H1 (cell line): ENCODE results near the gene EVI2B. TPM values are rescaled to one million over a fixed set of nuclear protein-coding genes. Genes with fewer than 3 reads are reported as not detected.

Experiments
- CTCF ChIA-PET: fragments of 300-600 bp; sonication (Branson Sonifier 250); formaldehyde crosslinking; loops from one replicate; lab custom pipeline; 2021; ENCODE audit not compliant: partially characterized antibody; lab: Charles Lee
- POLR2A ChIA-PET: fragments of 300-600 bp; sonication (Branson Sonifier 250); formaldehyde crosslinking; loops from one replicate; lab custom pipeline; 2021; ENCODE audit warnings: inconsistent platforms; ENCODE audit not compliant: partially characterized antibody; lab: Charles Lee
- DNase-seq, 2 experiments: peaks; one replicate each; pipeline versions ENCODE4 v3.0.0 to v3.0.0-alpha.2; 2010 to 2022; ENCODE audit warnings: low spot score in 2 of 2, low read depth in 1 of 2, mixed read lengths in 1 of 2
- FAIRE-seq: peaks from 2 replicates; lab custom pipeline; 2011; peaks lifted over from hg19 to GRCh38; lab: Jason Lieb, UNC
- H2AFZ ChIP-seq: 2 replicates; pipeline ENCODE4 v1.8.1; 2012; ENCODE audit warnings: low read length, inconsistent platforms
- H2AK5ac ChIP-seq: 2 replicates; pipeline ENCODE4 v1.6.1; 2013; ENCODE audit warnings: low read depth, low read length
- H2BK120ac ChIP-seq: replicated peaks from 2 replicates; pipeline ENCODE3; 2013; ENCODE audit warnings: low read depth, low read length, inconsistent platforms
- H2BK12ac ChIP-seq: 2 replicates; pipeline ENCODE4 v1.6.1; 2013; ENCODE audit warnings: low read depth, low read length
- H2BK15ac ChIP-seq: 2 replicates; pipeline ENCODE4 v1.6.1; 2013; ENCODE audit warnings: low read length
- H2BK20ac ChIP-seq: 2 replicates; pipeline ENCODE4 v1.6.1; 2013; ENCODE audit warnings: low read length
- H2BK5ac ChIP-seq: 2 replicates; pipeline ENCODE4 v1.6.1; 2013; ENCODE audit warnings: low read depth, low read length
- H3K14ac ChIP-seq: 2 replicates; pipeline ENCODE4 v1.6.1; 2013; ENCODE audit warnings: inconsistent platforms; ENCODE audit not compliant: insufficient read length
- H3K18ac ChIP-seq: 2 replicates; pipeline ENCODE4 v1.6.1; 2013; ENCODE audit warnings: low read length; ENCODE audit errors: extremely low read depth
- H3K23ac ChIP-seq: 2 replicates; pipeline ENCODE4 v1.6.1; 2013; ENCODE audit warnings: inconsistent platforms; ENCODE audit not compliant: insufficient read length
- H3K23me2 ChIP-seq: 2 replicates; pipeline ENCODE4 v1.6.1; 2013; ENCODE audit warnings: low read depth, low read length
- H3K27ac ChIP-seq: 2 replicates; pipeline ENCODE4 v1.6.1; 2011; ENCODE audit warnings: low read depth, low read length, inconsistent platforms
- H3K27me3 ChIP-seq, 4 experiments: replicated peaks in 1 of 4; 1 replicate in 1 of 4; 2 replicates in 3 of 4; pipeline versions ENCODE4 v1.6.1 to v1.8.1; 2011 to 2013; ENCODE audit warnings: low read length in 3 of 4, mild to moderate bottlenecking in 3 of 4, inconsistent platforms in 2 of 4, mixed read lengths in 2 of 4, moderate library complexity in 1 of 4; ENCODE audit not compliant: control insufficient read depth in 3 of 4, insufficient read depth in 3 of 4; ENCODE audit errors: extremely low read depth in 1 of 4
- H3K36me3 ChIP-seq, 4 experiments: 2 replicates each; pipeline versions ENCODE4 v1.6.1 to v1.8.1; 2011 to 2013; ENCODE audit warnings: mild to moderate bottlenecking in 4 of 4, low read length in 3 of 4, moderate library complexity in 2 of 4, control low read depth in 1 of 4, inconsistent platforms in 1 of 4; ENCODE audit not compliant: insufficient read depth in 4 of 4, control insufficient read depth in 2 of 4
- H3K4ac ChIP-seq: replicated peaks from 2 replicates; pipeline ENCODE3; 2013; ENCODE audit warnings: low read length, low read depth, mixed read lengths, inconsistent platforms; ENCODE audit not compliant: insufficient read length
- H3K4me1 ChIP-seq, 4 experiments: replicated peaks in 1 of 4; 1 replicate in 1 of 4; 2 replicates in 3 of 4; pipeline versions ENCODE4 v1.6.1 to v1.8.1; 2011 to 2013; ENCODE audit warnings: low read length in 3 of 4, inconsistent platforms in 2 of 4, mixed read lengths in 1 of 4; ENCODE audit not compliant: insufficient read depth in 4 of 4, control insufficient read depth in 3 of 4
- H3K4me2 ChIP-seq, 2 experiments: 2 replicates each; pipeline versions ENCODE4 v1.6.1 to v1.8.1; 2011 to 2013; ENCODE audit warnings: low read depth in 2 of 2, low read length in 2 of 2, control low read depth in 1 of 2, inconsistent platforms in 1 of 2, mild to moderate bottlenecking in 1 of 2; ENCODE audit not compliant: insufficient read depth in 1 of 2
- H3K4me3 ChIP-seq, 4 experiments: fragments of 200-600, 300-600 bp in 1 of 4; sonication (generic), shearing (Covaris generic), sonication (Bioruptor Twin) in 1 of 4; 2 replicates each; pipeline versions ENCODE4 v1.5.1 to v1.8.1; 2011 to 2016; ENCODE audit warnings: low read length in 4 of 4, low read depth in 3 of 4, control low read depth in 2 of 4, inconsistent platforms in 2 of 4, mild to moderate bottlenecking in 2 of 4, mixed read lengths in 1 of 4, moderate library complexity in 1 of 4; ENCODE audit not compliant: insufficient read depth in 2 of 4; ENCODE audit errors: extremely low read depth in 1 of 4
- H3K56ac ChIP-seq: replicated peaks from 2 replicates; pipeline ENCODE3; 2013; ENCODE audit warnings: low read depth, mild to moderate bottlenecking, mixed read lengths, low read length, inconsistent platforms; ENCODE audit not compliant: insufficient read length
- H3K79me1 ChIP-seq: 2 replicates; pipeline ENCODE4 v1.6.1; 2013; ENCODE audit warnings: low read depth, low read length, control low read depth
- H3K79me2 ChIP-seq, 2 experiments: 2 replicates each; pipeline versions ENCODE4 v1.6.1 to v1.8.1; 2012 to 2013; ENCODE audit warnings: low read length in 2 of 2, mild to moderate bottlenecking in 2 of 2, inconsistent platforms in 1 of 2; ENCODE audit not compliant: insufficient read depth in 2 of 2, control insufficient read depth in 1 of 2
- H3K9ac ChIP-seq, 4 experiments: replicated peaks in 1 of 4; 1 replicate in 1 of 4; 2 replicates in 3 of 4; pipeline versions ENCODE4 v1.6.1 to v1.8.1; 2011 to 2013; ENCODE audit warnings: low read depth in 3 of 4, low read length in 3 of 4, control low read depth in 2 of 4, mild to moderate bottlenecking in 2 of 4, moderate library complexity in 2 of 4, inconsistent platforms in 1 of 4; ENCODE audit errors: extremely low read depth in 1 of 4
- H3K9me3 ChIP-seq, 2 experiments: 2 replicates each; pipeline versions ENCODE4 v1.6.1 to v1.8.1; 2012 to 2013; ENCODE audit warnings: mild to moderate bottlenecking in 2 of 2, moderate library complexity in 2 of 2, control low read depth in 1 of 2, inconsistent platforms in 1 of 2, low read depth in 1 of 2, low read length in 1 of 2, mixed read lengths in 1 of 2; ENCODE audit not compliant: insufficient read depth in 2 of 2
- H4K20me1 ChIP-seq, 2 experiments: replicated peaks in 1 of 2; 2 replicates each; pipeline versions ENCODE3 to v1.8.1; 2011 to 2013; ENCODE audit warnings: inconsistent platforms in 2 of 2, low read length in 2 of 2, mild to moderate bottlenecking in 1 of 2; ENCODE audit not compliant: insufficient read depth in 2 of 2, control insufficient read depth in 1 of 2
- H4K5ac ChIP-seq: 2 replicates; pipeline ENCODE4 v1.6.1; 2013; ENCODE audit warnings: low read length, low read depth, mixed read lengths, inconsistent platforms; ENCODE audit not compliant: insufficient read length
- H4K8ac ChIP-seq: 2 replicates; pipeline ENCODE4 v1.8.0; 2013; ENCODE audit warnings: mild to moderate bottlenecking, moderate library complexity, low read length, inconsistent platforms; ENCODE audit not compliant: insufficient read depth; ENCODE audit errors: extremely low read depth
- H4K91ac ChIP-seq: replicated peaks from 2 replicates; pipeline ENCODE3; 2013; ENCODE audit warnings: low read length, mixed read lengths, inconsistent platforms; ENCODE audit not compliant: insufficient read length
- PHF8 ChIP-seq: fragments of 200-600 bp; sonication (generic); conservative IDR thresholded peaks from 2 replicates; pipeline ENCODE4 v1.7.1; 2012; ENCODE audit warnings: low read depth, mild to moderate bottlenecking, inconsistent platforms, low read length, moderate library complexity
- RNF2 ChIP-seq: fragments of 200-900, 300-1000 bp; sonication (generic); IDR thresholded peaks from 2 replicates; pipeline ENCODE4 v1.7.1; 2016; ENCODE audit warnings: borderline replicate concordance, low read depth, mild to moderate bottlenecking, antibody characterized with exemption, low read length; ENCODE audit not compliant: poor library complexity, severe bottlenecking; ENCODE audit errors: missing control alignments
- ZNF274 ChIP-seq: IDR thresholded peaks from 2 replicates; pipeline ENCODE4 v1.7.0; 2012; ENCODE audit warnings: low read length, borderline replicate concordance; ENCODE audit errors: extremely low read depth
- polyA plus RNA-seq, 7 experiments: library from polyadenylated mRNA; depleted of rRNA in 3 of 7; stranded (reverse) in 5 of 7; unstranded in 2 of 7; fragments of >200 nt in 5 of 7; fragments of 200-250 nt in 2 of 7; gene quantifications; 1 replicate in 5 of 7; 2 replicates in 1 of 7; 4 replicates in 1 of 7; pipeline versions ENCODE4 v1.2.1 to v1.2.3, GENCODE V29; 2011 to 2013; ENCODE audit warnings: missing spikeins in 2 of 7, mixed read lengths in 2 of 7
- total RNA-seq: library from RNA; stranded (reverse); fragmentation: NEBNext Ultra II Directional; extraction: Animal tissue kit (Norgen Biotek cat#: 25700); gene quantifications from 2 replicates; pipeline ENCODE4 v1.2.1, GENCODE V29; 2021

Gene EVI2B
- total and polyA plus RNA-seq, 2 of the 8 experiments (the other 6 are each of a cell fraction or from before 2014, with no cell fraction given), result not detected

GRCh38 chr17:31272803-31273202 is 41.1 kb downstream of the EVI2B start:
- no peak for FAIRE-seq
- no peak overlapping the region for H2BK120ac ChIP-seq
- no peak overlapping the region for H4K91ac ChIP-seq
- no peak overlapping the region for H3K27ac ChIP-seq
- no peak overlapping the region for H4K5ac ChIP-seq
- no peak overlapping the region for H2BK15ac ChIP-seq
- no peak overlapping the region for H2BK12ac ChIP-seq
- no peaks in the 10 kb centered on the region for H3K79me1 ChIP-seq
- no peaks in the 10 kb centered on the region for H3K9me3 ChIP-seq
- H3K79me2 ChIP-seq, result no peaks in the 10 kb centered on the region
- no peaks in the 10 kb centered on the region for H4K20me1 ChIP-seq
- CTCF ChIA-PET, result no interaction called here
- H3K4me3 ChIP-seq, result no peak overlapping the region
- no peak overlapping the region for H3K9ac ChIP-seq
- no peak overlapping the region for H2AFZ ChIP-seq
- H3K4me1 ChIP-seq, result peaks cover 0 to 4% (median 1%) of the 10 kb centered on the region in 4 experiments; a peak in 4 of 7 replicates
- H3K36me3 ChIP-seq, result 0 out of 8 replicates have a peak, but pooled peaks cover 0 to 6% (median 1%) of the 10 kb centered on the region in 4 experiments
- no peak overlapping the region for H2BK5ac ChIP-seq
- no peak for DNase-seq
- no peak overlapping the region for H3K18ac ChIP-seq
- no peak overlapping the region for H2BK20ac ChIP-seq
- H2AK5ac ChIP-seq, result no peak overlapping the region
- POLR2A ChIA-PET, result no interaction called here
- no peak for TF ChIP-seq RNF2
- no peak for TF ChIP-seq PHF8
- no peak for TF ChIP-seq ZNF274
- H4K8ac ChIP-seq, result no peak overlapping the region
- H3K27me3 ChIP-seq, result peaks cover 0 to 1% (median 0%) of the 10 kb centered on the region in 4 experiments; a peak in 1 of 7 replicates
- H3K4ac ChIP-seq, result no peak overlapping the region
- no peak overlapping the region for H3K23ac ChIP-seq
- no peak overlapping the region for H3K4me2 ChIP-seq
- H3K56ac ChIP-seq, result no peak overlapping the region
- H3K23me2 ChIP-seq, result no peaks in the 10 kb centered on the region
- H3K14ac ChIP-seq, result no peak overlapping the region
